K562 (cell line): Measurements from ENCODE around the gene UBE3D. TPM values are rescaled to one million over a fixed set of nuclear protein-coding genes. Genes with fewer than 3 reads are reported as not detected.

Experiments used
- ATAC-seq: fragments of 200-7000 bp; cut with Tn5 transposase; 3 replicates; pipeline ENCODE4 v1.9.1; 2020; ENCODE audit warnings: moderate library complexity
- BruUV-seq: library from RNA; stranded (reverse); fragments of 400-500 nt; replicated peaks from 2 replicates; lab custom pipeline; 2021; lab: Mats Ljungman, UMichigan
- CTCF ChIA-PET: fragments of 300-600 bp; formaldehyde crosslinking; extraction: SDS; loops from one replicate; lab custom pipeline; 2021; ENCODE audit warnings: low intra/inter-chr PET ratio; lab: Yijun Ruan, JAX
- POLR2A ChIA-PET: fragments of 300-600, 350-650 bp; sonication (Branson Sonifier 250); formaldehyde crosslinking; extraction: SDS; loops from one replicate; lab custom pipeline; 2021; ENCODE audit warnings: antibody characterized with exemption, inconsistent platforms; lab: Yijun Ruan, JAX
- DNase-seq, 4 experiments: peaks; one replicate each; pipeline versions ENCODE4 v3.0.0 to v3.0.0-alpha.2; 2011 to 2018; ENCODE audit warnings: low spot score in 3 of 4, mixed read lengths in 3 of 4; ENCODE audit errors: extremely low read depth in 1 of 4
- FAIRE-seq: peaks from 2 replicates; lab custom pipeline; 2011; peaks lifted over from hg19 to GRCh38; lab: Jason Lieb, UNC
- H2AFZ ChIP-seq: 2 replicates; pipeline ENCODE4 v1.6.0; 2011; ENCODE audit warnings: low read depth, low read length, control low read depth, inconsistent platforms
- H3K27ac ChIP-seq: fragments of 200-600 bp; 3 replicates; pipeline ENCODE4 v1.8.0; 2011; ENCODE audit warnings: low read depth, mild to moderate bottlenecking, control low read depth, inconsistent platforms, low read length, moderate library complexity, mixed read lengths; ENCODE audit errors: extremely low read depth
- H3K27me3 ChIP-seq, 2 experiments: fragments of 300-600 bp in 1 of 2; 2 replicates in 1 of 2; 3 replicates in 1 of 2; pipeline versions ENCODE4 v1.6.0 to v1.8.0; 2011; ENCODE audit warnings: inconsistent platforms in 2 of 2, low read length in 2 of 2, mild to moderate bottlenecking in 1 of 2, mixed read lengths in 1 of 2, moderate library complexity in 1 of 2; ENCODE audit not compliant: control insufficient read depth in 2 of 2, insufficient read depth in 2 of 2
- H3K36me3 ChIP-seq: fragments of 300-600 bp; 3 replicates; pipeline ENCODE4 v1.8.0; 2011; ENCODE audit warnings: mild to moderate bottlenecking, low read length, inconsistent platforms; ENCODE audit not compliant: control insufficient read depth, insufficient read depth
- H3K4me1 ChIP-seq, 2 experiments: fragments of 200-600 bp in 1 of 2; replicated peaks in 1 of 2; 2 replicates in 1 of 2; 3 replicates in 1 of 2; pipeline versions ENCODE4 v1.5.1 to v1.8.0; 2011; ENCODE audit warnings: inconsistent platforms in 2 of 2, low read length in 2 of 2, mild to moderate bottlenecking in 1 of 2, mixed read lengths in 1 of 2, moderate library complexity in 1 of 2; ENCODE audit not compliant: control insufficient read depth in 2 of 2, insufficient read depth in 2 of 2
- H3K4me2 ChIP-seq: 2 replicates; pipeline ENCODE4 v1.6.1; 2011; ENCODE audit warnings: low read length, control low read depth, inconsistent platforms, mixed read lengths; ENCODE audit not compliant: insufficient read depth
- H3K4me3 ChIP-seq: fragments of 200-600 bp; sonication (generic), shearing (Covaris generic); 2 replicates; pipeline ENCODE4 v1.5.1; 2016; ENCODE audit warnings: control low read depth, inconsistent platforms
- H3K79me2 ChIP-seq: fragments of 200-600 bp; 3 replicates; pipeline ENCODE4 v1.8.0; 2011; ENCODE audit warnings: low read length, inconsistent platforms; ENCODE audit not compliant: control insufficient read depth, insufficient read depth
- H3K9ac ChIP-seq, 2 experiments: 2 replicates each; pipeline versions ENCODE4 v1.6.0 to v1.6.1; 2011; ENCODE audit warnings: low read depth in 2 of 2, low read length in 2 of 2, control low read depth in 1 of 2, inconsistent platforms in 1 of 2, mild to moderate bottlenecking in 1 of 2, mixed read lengths in 1 of 2; ENCODE audit not compliant: insufficient read depth in 1 of 2
- H3K9me1 ChIP-seq: one replicate; pipeline ENCODE4 v1.6.0; 2011; ENCODE audit warnings: inconsistent platforms, mild to moderate bottlenecking, low read length, moderate library complexity; ENCODE audit not compliant: control insufficient read depth, insufficient read depth
- H3K9me3 ChIP-seq: replicated peaks from 2 replicates; pipeline ENCODE4 v1.5.1; 2011; ENCODE audit warnings: low read depth, low read length, inconsistent platforms; ENCODE audit not compliant: control insufficient read depth, insufficient read depth
- H4K20me1 ChIP-seq: replicated peaks from 2 replicates; pipeline ENCODE4 v1.6.1; 2011; ENCODE audit warnings: low read length, inconsistent platforms, mixed read lengths; ENCODE audit not compliant: control insufficient read depth, insufficient read depth
- BCOR ChIP-seq: fragments of 450-650 bp; IDR thresholded peaks from 2 replicates; pipeline ENCODE4 v1.6.1; 2016
- PCBP2 ChIP-seq: fragments of 200-400 bp; formaldehyde crosslinking; IDR thresholded peaks from 2 replicates; pipeline ENCODE4 v1.6.1; 2018; ENCODE audit warnings: low read length, low read depth, mild to moderate bottlenecking, moderate library complexity; ENCODE audit not compliant: poor library complexity, severe bottlenecking
- RBM25 ChIP-seq: fragments of 200-400 bp; formaldehyde crosslinking; IDR thresholded peaks from 2 replicates; pipeline ENCODE4 v1.6.1; 2018; ENCODE audit warnings: low read length, low read depth, moderate library complexity; ENCODE audit not compliant: severe bottlenecking
- ZNF165 ChIP-seq: fragments of 250-450 bp; sonication (Bioruptor Pico); IDR thresholded peaks from 2 replicates; pipeline ENCODE4 v1.4.0; 2020; ENCODE audit warnings: borderline replicate concordance
- in situ Hi-C: fragments of 300-500 bp; cut with MboI; formaldehyde crosslinking; loops from 4 replicates; pipeline ENCODE4 v1.15.0; 2018; ENCODE audit warnings: inconsistent platforms, mixed read lengths
- intact Hi-C: fragments of 100-400 bp; cut with micrococcal nuclease; formaldehyde crosslinking; loops from 2 replicates; pipeline ENCODE4 v1.14.2; 2022
- polyA plus RNA-seq, 8 experiments: library from polyadenylated mRNA; depleted of rRNA in 4 of 8; stranded (reverse) in 5 of 8; unstranded in 3 of 8; fragments of >200 nt; fragmentation: Nextera tagmentation in 2 of 8; fragmentation: Illumina TruSeq in 1 of 8; extraction: Ambion mirVana in 2 of 8; extraction: Trizol in 1 of 8; gene quantifications; 2 replicates each; pipeline versions ENCODE4 v1.2.1 to v1.2.3, GENCODE V29; 2011 to 2014; ENCODE audit warnings: inconsistent platforms in 1 of 8, missing spikeins in 1 of 8
- total RNA-seq, 7 experiments: library from RNA; depleted of rRNA in 6 of 7; stranded (reverse); fragments of >200 nt in 6 of 7; fragmentation: Illumina TruSeq in 2 of 7; extraction: Trizol in 2 of 7; gene quantifications; 2 replicates each; pipeline versions ENCODE4 v1.2.1 to v1.2.3, GENCODE V29; 2011 to 2021; ENCODE audit warnings: low replicate concordance in 1 of 7
- TF ChIP-seq, protein P1 (sequence below): IDR thresholded peaks from 3 replicates; pipeline ENCODE4 v1.6.1; 2011; ENCODE audit warnings: borderline replicate concordance, mild to moderate bottlenecking; ENCODE audit not compliant: insufficient read length, insufficient read depth
- TF ChIP-seq, protein P2 (sequence below): sonication (generic); formaldehyde crosslinking; IDR thresholded peaks from 2 replicates; pipeline ENCODE4 v1.8.1; 2023; ENCODE audit warnings: mild to moderate bottlenecking, missing genetic modification reagents

The UBE3D gene
- total and polyA plus RNA-seq, 9 of the 15 experiments (the other 6 are each of a cell fraction or from before 2014, with no cell fraction given), result 9.4 to 17.6 (median 11.9) TPM

DNA sequence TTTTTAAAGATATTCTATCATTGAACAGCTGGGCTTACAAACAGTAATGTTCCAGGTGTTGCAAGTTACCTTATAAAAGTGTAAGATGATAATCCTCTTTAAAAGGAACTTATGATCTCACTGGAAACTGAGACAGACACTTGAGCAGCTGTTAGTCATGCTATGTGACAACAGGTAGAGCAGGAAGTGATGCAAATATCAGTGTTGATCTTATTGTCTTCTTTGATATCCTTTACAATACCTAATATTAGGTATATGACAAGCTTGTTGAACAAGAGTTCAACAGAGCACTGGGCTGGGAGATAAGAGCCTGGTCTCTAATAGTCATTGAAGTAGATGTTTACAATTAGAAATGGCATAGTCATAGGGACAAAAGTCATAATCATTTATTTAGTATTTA, 150.0 kb downstream of the UBE3D start:
- no TSS peak for BruUV-seq
- H3K9me1 ChIP-seq, result no peaks in the 10 kb centered on the region
- CTCF ChIA-PET, result no interaction called here
- intact Hi-C loops, result no loop called here
- TF ChIP-seq, protein P1, sequence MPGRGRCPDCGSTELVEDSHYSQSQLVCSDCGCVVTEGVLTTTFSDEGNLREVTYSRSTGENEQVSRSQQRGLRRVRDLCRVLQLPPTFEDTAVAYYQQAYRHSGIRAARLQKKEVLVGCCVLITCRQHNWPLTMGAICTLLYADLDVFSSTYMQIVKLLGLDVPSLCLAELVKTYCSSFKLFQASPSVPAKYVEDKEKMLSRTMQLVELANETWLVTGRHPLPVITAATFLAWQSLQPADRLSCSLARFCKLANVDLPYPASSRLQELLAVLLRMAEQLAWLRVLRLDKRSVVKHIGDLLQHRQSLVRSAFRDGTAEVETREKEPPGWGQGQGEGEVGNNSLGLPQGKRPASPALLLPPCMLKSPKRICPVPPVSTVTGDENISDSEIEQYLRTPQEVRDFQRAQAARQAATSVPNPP, result no peak
- TF ChIP-seq, protein P2, sequence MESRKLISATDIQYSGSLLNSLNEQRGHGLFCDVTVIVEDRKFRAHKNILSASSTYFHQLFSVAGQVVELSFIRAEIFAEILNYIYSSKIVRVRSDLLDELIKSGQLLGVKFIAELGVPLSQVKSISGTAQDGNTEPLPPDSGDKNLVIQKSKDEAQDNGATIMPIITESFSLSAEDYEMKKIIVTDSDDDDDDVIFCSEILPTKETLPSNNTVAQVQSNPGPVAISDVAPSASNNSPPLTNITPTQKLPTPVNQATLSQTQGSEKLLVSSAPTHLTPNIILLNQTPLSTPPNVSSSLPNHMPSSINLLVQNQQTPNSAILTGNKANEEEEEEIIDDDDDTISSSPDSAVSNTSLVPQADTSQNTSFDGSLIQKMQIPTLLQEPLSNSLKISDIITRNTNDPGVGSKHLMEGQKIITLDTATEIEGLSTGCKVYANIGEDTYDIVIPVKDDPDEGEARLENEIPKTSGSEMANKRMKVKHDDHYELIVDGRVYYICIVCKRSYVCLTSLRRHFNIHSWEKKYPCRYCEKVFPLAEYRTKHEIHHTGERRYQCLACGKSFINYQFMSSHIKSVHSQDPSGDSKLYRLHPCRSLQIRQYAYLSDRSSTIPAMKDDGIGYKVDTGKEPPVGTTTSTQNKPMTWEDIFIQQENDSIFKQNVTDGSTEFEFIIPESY (CRISPR knock-in tag), result no peak
- TF ChIP-seq ZNF165 (CRISPR knock-in tag) (no peak), RBM25 (no peak), PCBP2 (no peak), BCOR (no peak)
- TF ChIP-seq, all 486 proteins: peak for 0
- H3K4me3 ChIP-seq, result no peak overlapping the region
- no peak for ATAC-seq
- peaks cover 3% of the 10 kb centered on the region; the same call in 1 of the 2 replicates for H3K9me3 ChIP-seq
- H3K4me1 ChIP-seq, result peaks cover 0 to 4% of the 10 kb centered on the region in 2 experiments; a peak in 2 of 5 replicates
- no peaks in the 10 kb centered on the region for H3K27me3 ChIP-seq
- H2AFZ ChIP-seq, result no peak overlapping the region
- FAIRE-seq, result no peak
- in situ Hi-C loops, result no loop called here
- no peaks in the 10 kb centered on the region for H4K20me1 ChIP-seq
- POLR2A ChIA-PET, result interaction anchor here (0.7 to 1.5 kb wide), 3 partner anchors 10 to 21 kb away, joined by 3 to 4 read pairs (median 3); no protein-coding TSS in a partner anchor
- H3K27ac ChIP-seq, result no peak overlapping the region
- no peak overlapping the region for H3K9ac ChIP-seq
- no peaks in the 10 kb centered on the region for H3K79me2 ChIP-seq
- DNase-seq, result no peak
- peaks cover 2% of the 10 kb centered on the region; the same call in 1 of the 3 replicates for H3K36me3 ChIP-seq
- H3K4me2 ChIP-seq, result no peak overlapping the region
